IMR-90 (cell line): ENCODE measurements around the gene TTF2.

Source experiments
- CEBPB ChIP-seq: IDR thresholded peaks from 2 replicates; pipeline ENCODE4 v1.6.1; 2012; ENCODE audit warnings: low read depth, low read length, improper control_type of control experiment
- CHD1 ChIP-seq: IDR thresholded peaks from 2 replicates; pipeline ENCODE4 v1.6.1; 2012; ENCODE audit warnings: low read depth, low read length, improper control_type of control experiment
- CTCF ChIP-seq: conservative IDR thresholded peaks from 2 replicates; pipeline ENCODE4 v1.5.1; 2012; ENCODE audit warnings: mild to moderate bottlenecking, low read depth, low read length, improper control_type of control experiment
- ELK1 ChIP-seq: fragments of 150-350 bp; IDR thresholded peaks from 2 replicates; pipeline ENCODE4 v1.6.1; 2016; ENCODE audit warnings: low read depth, mild to moderate bottlenecking, low read length, moderate library complexity, borderline replicate concordance
- MAFK ChIP-seq: IDR thresholded peaks from 2 replicates; pipeline ENCODE4 v1.6.1; 2012; ENCODE audit warnings: low read depth, low read length, improper control_type of control experiment
- MXI1 ChIP-seq: IDR thresholded peaks from 2 replicates; pipeline ENCODE4 v1.6.1; 2012; ENCODE audit warnings: low read depth, mild to moderate bottlenecking, low read length, moderate library complexity, borderline replicate concordance
- NFE2L2 ChIP-seq: fragments of 150-350 bp; IDR thresholded peaks from 2 replicates; pipeline ENCODE4 v1.6.1; 2016; ENCODE audit warnings: low read depth, mild to moderate bottlenecking, low read length
- POLR2A ChIP-seq: IDR thresholded peaks from 2 replicates; pipeline ENCODE4 v1.6.1; 2012; ENCODE audit warnings: mild to moderate bottlenecking, low read depth, low read length
- RAD21 ChIP-seq: IDR thresholded peaks from 2 replicates; pipeline ENCODE4 v1.6.1; 2012; ENCODE audit warnings: low read length, improper control_type of control experiment
- RCOR1 ChIP-seq: IDR thresholded peaks from 2 replicates; pipeline ENCODE4 v1.6.1; 2012; ENCODE audit warnings: mild to moderate bottlenecking, low read length, improper control_type of control experiment; ENCODE audit not compliant: insufficient replicate concordance
- RFX5 ChIP-seq: IDR thresholded peaks from 2 replicates; pipeline ENCODE4 v1.8.0; 2012; ENCODE audit warnings: low read depth, mild to moderate bottlenecking, low read length, moderate library complexity
- SMC3 ChIP-seq: fragments of 150-350 bp; IDR thresholded peaks from 2 replicates; pipeline ENCODE4 v1.6.1; 2016; ENCODE audit warnings: low read depth, mild to moderate bottlenecking, antibody characterized with exemption, low read length, moderate library complexity

- TF ChIP-seq CTCF: no peak
- no peak for TF ChIP-seq CEBPB
- no peak for TF ChIP-seq RAD21
- TF ChIP-seq NFE2L2: no peak
- TF ChIP-seq CHD1: no peak
- no peak for TF ChIP-seq ELK1
- TF ChIP-seq MXI1: no peak
- TF ChIP-seq SMC3: no peak
- TF ChIP-seq POLR2A: no peak
- TF ChIP-seq RCOR1: no peak
- no peak for TF ChIP-seq RFX5
- no peak for TF ChIP-seq MAFK
These were observed 75.2 kb downstream of the TTF2 start for GRCh38 chr1:117135329-117135728.
